Naive thymus-derived CD4-positive, alpha-beta T cell (primary cell): ENCODE results near the gene ATOH8. TPM values are rescaled to one million over a fixed set of nuclear protein-coding genes. Genes with fewer than 3 reads are reported as not detected.

ENCODE experiments used
- ATAC-seq: fragments of 150-1000 bp; cut with Tn5 transposase; 2 replicates; pipeline ENCODE4 v1.10.0; 2021; ENCODE audit warnings: mild to moderate bottlenecking, moderate library complexity
- CTCF ChIA-PET: fragments of 350-600 bp; sonication (Branson Sonifier 250); formaldehyde crosslinking; loops from one replicate; lab custom pipeline; 2021; ENCODE audit warnings: antibody characterized with exemption; lab: Charles Lee
- POLR2A ChIA-PET: fragments of 350-600 bp; sonication (Branson Sonifier 250); formaldehyde crosslinking; loops from one replicate; lab custom pipeline; 2021; ENCODE audit warnings: antibody characterized with exemption, inconsistent platforms; lab: Charles Lee
- DNase-seq, 9 donors: peaks; one replicate each; pipeline versions ENCODE4 v3.0.0 to v3.0.0-alpha.2; 2020 to 2022; ENCODE audit warnings: mixed read lengths in 1 of 9
- H3K27ac ChIP-seq: one replicate; pipeline ENCODE4 v1.7.0; 2013; ENCODE audit warnings: mild to moderate bottlenecking, low read depth, low read length, moderate library complexity
- H3K27me3 ChIP-seq, 2 donors: one replicate each; pipeline ENCODE4 v1.7.0; 2013; ENCODE audit warnings: low read length in 2 of 2, mild to moderate bottlenecking in 2 of 2, moderate library complexity in 2 of 2; ENCODE audit not compliant: control insufficient read depth in 2 of 2, insufficient read depth in 2 of 2
- H3K36me3 ChIP-seq, 3 experiments: 1 replicate in 2 of 3; 2 replicates in 1 of 3; pipeline ENCODE4 v1.7.0; 2013; ENCODE audit warnings: low read length in 3 of 3, mild to moderate bottlenecking in 3 of 3, moderate library complexity in 1 of 3; ENCODE audit not compliant: insufficient read depth in 3 of 3, control insufficient read depth in 2 of 3
- H3K4me1 ChIP-seq, 2 donors: one replicate each; pipeline ENCODE4 v1.7.0; 2013; ENCODE audit warnings: low read length in 2 of 2, mild to moderate bottlenecking in 2 of 2, moderate library complexity in 1 of 2; ENCODE audit not compliant: control insufficient read depth in 2 of 2, insufficient read depth in 2 of 2
- H3K4me3 ChIP-seq: 2 replicates; pipeline ENCODE4 v1.7.0; 2013; ENCODE audit warnings: mild to moderate bottlenecking, low read length
- H3K9me3 ChIP-seq, 3 experiments: 1 replicate in 2 of 3; 2 replicates in 1 of 3; pipeline ENCODE4 v1.7.0; 2013; ENCODE audit warnings: low read length in 3 of 3; ENCODE audit not compliant: control insufficient read depth in 2 of 3
- H3K27ac Mint-ChIP-seq, 9 donors: one replicate each; pipeline ENCODE4 v1.8.0; 2020 to 2022; ENCODE audit warnings: mixed read lengths in 9 of 9, mild to moderate bottlenecking in 8 of 9, moderate library complexity in 5 of 9, inconsistent platforms in 2 of 9
- H3K27me3 Mint-ChIP-seq, 5 donors: one replicate each; pipeline ENCODE4 v1.8.0; 2021 to 2022; ENCODE audit warnings: mixed read lengths in 5 of 5, mild to moderate bottlenecking in 1 of 5
- H3K36me3 Mint-ChIP-seq, 5 donors: one replicate each; pipeline ENCODE4 v1.8.0; 2020 to 2022; ENCODE audit warnings: mixed read lengths in 5 of 5, mild to moderate bottlenecking in 3 of 5, inconsistent platforms in 1 of 5
- H3K4me1 Mint-ChIP-seq, 7 donors: one replicate each; pipeline ENCODE4 v1.8.0; 2020 to 2022; ENCODE audit warnings: mixed read lengths in 7 of 7, mild to moderate bottlenecking in 3 of 7, inconsistent platforms in 1 of 7
- H3K4me3 Mint-ChIP-seq, 10 donors: one replicate each; pipeline ENCODE4 v1.8.0; 2020 to 2022; ENCODE audit warnings: mild to moderate bottlenecking in 10 of 10, mixed read lengths in 10 of 10, moderate library complexity in 6 of 10, inconsistent platforms in 2 of 10
- H3K9me3 Mint-ChIP-seq, 11 donors: one replicate each; pipeline ENCODE4 v1.8.0; 2020 to 2022; ENCODE audit warnings: mixed read lengths in 11 of 11, mild to moderate bottlenecking in 4 of 11, inconsistent platforms in 1 of 11, moderate library complexity in 1 of 11
- intact Hi-C, 2 donors: fragments of 100-400 bp; cut with micrococcal nuclease; formaldehyde crosslinking; loops; one replicate each; pipeline ENCODE4 v1.15.1; 2023
- polyA plus RNA-seq, 2 donors: library from polyadenylated mRNA; unstranded; fragments of 300-500 nt; fragmentation: Illumina TruSeq; gene quantifications; one replicate each; pipeline ENCODE4 v1.2.3, GENCODE V29; 2021
- total RNA-seq, 6 experiments: library from RNA in 5 of 6; stranded (reverse) in 5 of 6; gene quantifications; 1 replicate in 5 of 6; 2 replicates in 1 of 6; pipeline ENCODE4 v1.2.3 and lab custom pipeline; 2021 to 2026

ATOH8 gene
- total and polyA plus RNA-seq, 7 experiments from 2014 or later: 0.42 to 0.73 TPM; not detected in 5

DNA sequence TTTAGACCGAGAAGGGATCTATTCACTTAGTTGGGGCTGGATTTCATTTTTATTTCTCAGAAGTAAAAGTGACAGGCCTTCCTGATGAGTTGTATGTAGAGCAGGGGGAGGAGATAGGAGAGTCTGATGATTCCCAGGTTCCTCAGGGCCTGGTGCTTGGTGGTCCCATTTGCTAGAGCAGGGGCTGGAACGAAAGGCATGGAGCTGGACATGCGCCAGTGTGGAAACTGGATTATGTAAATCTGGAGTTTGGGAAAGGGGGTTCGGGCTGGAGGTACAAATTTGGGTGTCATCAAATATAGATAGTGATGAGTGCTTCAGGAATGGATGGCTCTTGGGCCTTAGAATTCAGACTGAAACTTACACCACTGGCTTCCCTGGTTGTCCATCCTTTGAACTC, 32.1 kb upstream of the ATOH8 start:
- ATAC-seq: no peak
- no peaks in the 10 kb centered on the region for H3K4me1 ChIP-seq
- peaks cover 0 to 7% (median 0%) of the 10 kb centered on the region in 7 donors for H3K4me1 Mint-ChIP-seq
- peaks cover 0 to 9% (median 0%) of the 10 kb centered on the region in 5 donors for H3K36me3 Mint-ChIP-seq
- H3K9me3 ChIP-seq: no peaks in the 10 kb centered on the region
- H3K4me3 ChIP-seq: no peak overlapping the region
- H3K9me3 Mint-ChIP-seq: peaks cover 0 to 8% (median 0%) of the 10 kb centered on the region in 11 donors
- H3K27me3 ChIP-seq: no peaks in the 10 kb centered on the region
- DNase-seq: no peak
- ChIA-PET CTCF (no interaction called here), POLR2A (no interaction called here)
- H3K4me3 Mint-ChIP-seq: no peak overlapping the region
- no peak overlapping the region for H3K27ac Mint-ChIP-seq
- intact Hi-C loops: no loop called here
- no peak overlapping the region for H3K27ac ChIP-seq
- H3K36me3 ChIP-seq: no peaks in the 10 kb centered on the region
- H3K27me3 Mint-ChIP-seq: peaks cover 0 to 27% (median 0%) of the 10 kb centered on the region in 5 donors

DNA sequence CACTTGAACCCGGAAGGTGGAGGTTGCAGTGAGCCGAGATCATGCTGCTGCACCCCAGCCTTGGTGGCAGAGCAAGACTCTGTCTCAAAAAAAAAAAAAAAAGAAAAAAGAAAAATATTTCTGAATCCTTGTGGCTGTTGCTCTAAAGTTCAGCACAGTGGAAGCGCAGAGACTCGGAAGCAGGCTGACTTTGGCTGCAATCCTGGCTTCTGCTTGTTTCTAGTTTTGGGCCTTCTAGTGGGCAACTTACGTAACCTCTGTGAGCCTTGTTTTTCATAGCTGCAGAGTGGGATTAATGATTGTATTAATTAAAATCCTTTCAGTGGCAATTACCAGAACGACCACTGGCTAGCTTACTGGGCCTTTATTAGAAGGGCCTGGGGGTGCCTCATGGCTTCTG, 31.3 kb upstream of the ATOH8 start:
- Histone ChIP-seq H3K4me3 (no peak overlapping the region), H3K27me3 (no peaks in the 10 kb centered on the region), H3K27ac (no peak overlapping the region), H3K9me3 (no peaks in the 10 kb centered on the region), H3K4me1 (no peaks in the 10 kb centered on the region), H3K36me3 (no peaks in the 10 kb centered on the region)
- no peak for DNase-seq
- H3K4me3 Mint-ChIP-seq: no peak overlapping the region
- intact Hi-C loops: no loop called here
- ChIA-PET POLR2A (no interaction called here), CTCF (interaction anchor here (1.0 to 1.1 kb wide), 2 partner anchors 14 to 15 kb away, joined by 3 to 5 read pairs; no protein-coding TSS in a partner anchor)
- H3K9me3 Mint-ChIP-seq: peaks cover 0 to 8% (median 0%) of the 10 kb centered on the region in 11 donors
- peaks cover 0 to 26% (median 0%) of the 10 kb centered on the region in 5 donors for H3K27me3 Mint-ChIP-seq
- H3K27ac Mint-ChIP-seq: no peak overlapping the region
- H3K36me3 Mint-ChIP-seq: peaks cover 0 to 9% (median 0%) of the 10 kb centered on the region in 5 donors
- no peak for ATAC-seq
- peaks cover 0 to 7% (median 0%) of the 10 kb centered on the region in 7 donors for H3K4me1 Mint-ChIP-seq

GRCh38 chr2:85723707-85724360, 30.0 kb upstream of the ATOH8 start:
- H3K27me3 Mint-ChIP-seq: peaks cover 0 to 35% (median 5%) of the 10 kb centered on the region in 5 donors
- H3K27me3 ChIP-seq: no peaks in the 10 kb centered on the region
- POLR2A ChIA-PET: no interaction called here
- CTCF ChIA-PET: interaction anchor here (1.0 to 1.1 kb wide), 2 partner anchors 13 to 17 kb away, joined by 3 to 5 read pairs; no protein-coding TSS in a partner anchor
- no peaks in the 10 kb centered on the region for H3K9me3 ChIP-seq
- peaks cover 0 to 3% of the 10 kb centered on the region in 2 donors for H3K4me1 ChIP-seq
- DNase-seq: no peak
- no peak overlapping the region for H3K27ac Mint-ChIP-seq
- H3K36me3 ChIP-seq: no peaks in the 10 kb centered on the region
- H3K36me3 Mint-ChIP-seq: peaks cover 0 to 9% (median 0%) of the 10 kb centered on the region in 5 donors
- peaks cover 0 to 8% (median 0%) of the 10 kb centered on the region in 11 donors for H3K9me3 Mint-ChIP-seq
- intact Hi-C loops: no loop called here
- no peak overlapping the region for H3K27ac ChIP-seq
- peaks cover 0 to 7% (median 0%) of the 10 kb centered on the region in 7 donors for H3K4me1 Mint-ChIP-seq
- H3K4me3 ChIP-seq: no peak overlapping the region
- H3K4me3 Mint-ChIP-seq: no peak overlapping the region
- no peak for ATAC-seq

GRCh38 chr2:85724731-85725181, 29.0 kb upstream of the ATOH8 start:
- Histone ChIP-seq H3K27me3 (no peaks in the 10 kb centered on the region), H3K36me3 (no peaks in the 10 kb centered on the region), H3K4me3 (no peak overlapping the region), H3K9me3 (no peaks in the 10 kb centered on the region), H3K27ac (no peak overlapping the region), H3K4me1 (peaks cover 0 to 8% of the 10 kb centered on the region in 2 donors)
- Mint-ChIP-seq H3K27me3 (peaks cover 0 to 36% (median 5%) of the 10 kb centered on the region in 5 donors), H3K27ac (no peak overlapping the region), H3K4me3 (no peak overlapping the region), H3K4me1 (peaks cover 0 to 9% (median 0%) of the 10 kb centered on the region in 7 donors), H3K9me3 (peaks cover 0 to 8% (median 0%) of the 10 kb centered on the region in 11 donors), H3K36me3 (peaks cover 0 to 9% (median 0%) of the 10 kb centered on the region in 5 donors)
- POLR2A ChIA-PET: no interaction called here
- DNase-seq (no peak), ATAC-seq (no peak)
- intact Hi-C loops: no loop called here
- CTCF ChIA-PET: interaction anchor here (0.7 to 0.8 kb wide), 2 partner anchors 12 to 25 kb away, joined by 3 read pairs; no protein-coding TSS in a partner anchor

- Histone ChIP-seq H3K27me3 (no peaks in the 10 kb centered on the region), H3K9me3 (no peaks in the 10 kb centered on the region), H3K4me1 (peaks cover 0 to 8% of the 10 kb centered on the region in 2 donors), H3K36me3 (no peaks in the 10 kb centered on the region), H3K4me3 (no peak overlapping the region), H3K27ac (no peak overlapping the region)
- POLR2A ChIA-PET: interaction anchor here (0.7 kb wide), 1 partner anchor 305 kb away, joined by 5 read pairs; no protein-coding TSS in a partner anchor
- CTCF ChIA-PET: interaction anchor here (0.7 kb wide), 1 partner anchor 12 kb away, joined by 3 read pairs; no protein-coding TSS in a partner anchor
- intact Hi-C loops: no loop called here
- Mint-ChIP-seq H3K27ac (no peak overlapping the region), H3K27me3 (peaks cover 0 to 33% (median 5%) of the 10 kb centered on the region in 5 donors), H3K4me1 (peaks cover 0 to 9% (median 0%) of the 10 kb centered on the region in 7 donors), H3K36me3 (peaks cover 0 to 5% (median 0%) of the 10 kb centered on the region in 5 donors), H3K4me3 (no peak overlapping the region), H3K9me3 (peaks cover 0 to 5% (median 0%) of the 10 kb centered on the region in 11 donors)
- DNase-seq (no peak), ATAC-seq (no peak)
Measured at GRCh38 chr2:85725451-85725850, 28.3 kb upstream of the ATOH8 start.

GRCh38 chr2:85727798-85728197, 26.0 kb upstream of the ATOH8 start:
- Histone ChIP-seq H3K36me3 (no peaks in the 10 kb centered on the region), H3K27ac (no peak overlapping the region), H3K27me3 (no peaks in the 10 kb centered on the region), H3K4me1 (peaks cover 0 to 8% of the 10 kb centered on the region in 2 donors), H3K4me3 (no peak overlapping the region), H3K9me3 (no peaks in the 10 kb centered on the region)
- ATAC-seq (no peak), DNase-seq (no peak)
- H3K4me1 Mint-ChIP-seq: peaks cover 0 to 9% (median 0%) of the 10 kb centered on the region in 7 donors
- H3K9me3 Mint-ChIP-seq: no peaks in the 10 kb centered on the region
- H3K36me3 Mint-ChIP-seq: no peaks in the 10 kb centered on the region
- CTCF ChIA-PET: no interaction called here
- H3K4me3 Mint-ChIP-seq: no peak overlapping the region
- no peak overlapping the region for H3K27ac Mint-ChIP-seq
- POLR2A ChIA-PET: no interaction called here
- peaks cover 0 to 31% (median 5%) of the 10 kb centered on the region in 5 donors for H3K27me3 Mint-ChIP-seq
- intact Hi-C loops: loop anchor here in 1 of 2 donors (2.0 kb wide), 2 partner anchors 77 to 353 kb away; no protein-coding TSS in a partner anchor
